Stimulated activated CD8-positive, alpha-beta memory T cell treated with anti-CD3 and anti-CD28 coated beads, Interleukin-7, amount 100 ng/mL, for 4 hours (primary cell): ENCODE results near the gene CHD9NB.
"Not testable (repeated sequence)": the region's sequence is repeated elsewhere in the genome, so short reads cannot be mapped to it uniquely, and the experiment has no call there.

Experiments
- DNase-seq, 2 donors: peaks; one replicate each; pipeline ENCODE4 v3.0.0-alpha.2; 2020; ENCODE audit warnings: low read depth in 2 of 2

CHD9NB gene

GRCh38 chr16:53084141-53084541 is 31.4 kb upstream of the CHD9NB start:
- no peak for DNase-seq

GRCh38 chr16:53083119-53083518 is 30.4 kb upstream of the CHD9NB start:
- DNase-seq = no peak

- no peak for DNase-seq
Observed at GRCh38 chr16:53082509-53082908, 29.8 kb upstream of the CHD9NB start.

GRCh38 chr16:53081686-53082407 is 29.1 kb upstream of the CHD9NB start:
- DNase-seq = no peak

GRCh38 chr16:53081032-53081424 is 28.3 kb upstream of the CHD9NB start:
- DNase-seq = no peak

- no peak for DNase-seq
Observed at GRCh38 chr16:53080345-53081031, 27.8 kb upstream of the CHD9NB start.

- no peak for DNase-seq
Observed at GRCh38 chr16:53078765-53079485, 26.2 kb upstream of the CHD9NB start.

GRCh38 chr16:53078247-53078646 is 25.6 kb upstream of the CHD9NB start:
- no peak for DNase-seq

GRCh38 chr16:53075461-53075860 is 22.8 kb upstream of the CHD9NB start:
- DNase-seq = not testable (repeated sequence)

- DNase-seq = not testable (repeated sequence)
Observed at GRCh38 chr16:53074296-53074695, 21.6 kb upstream of the CHD9NB start.

GRCh38 chr16:53073022-53073421 is 20.3 kb upstream of the CHD9NB start:
- DNase-seq = no peak

- no peak for DNase-seq
Observed at GRCh38 chr16:53071748-53072301, 19.1 kb upstream of the CHD9NB start.

- no peak for DNase-seq
Observed at GRCh38 chr16:53069772-53070171, 17.1 kb upstream of the CHD9NB start.

GRCh38 chr16:53068423-53068833 is 15.7 kb upstream of the CHD9NB start:
- DNase-seq = no peak

- DNase-seq = no peak
Observed at GRCh38 chr16:53067675-53068074, 15.0 kb upstream of the CHD9NB start.

GRCh38 chr16:53065461-53066061 is 12.9 kb upstream of the CHD9NB start:
- DNase-seq = no peak

GRCh38 chr16:53064081-53064578 is 11.4 kb upstream of the CHD9NB start:
- DNase-seq = no peak

- DNase-seq = no peak
Observed at GRCh38 chr16:53061701-53062159, 9.0 kb upstream of the CHD9NB start.

- no peak for DNase-seq
Observed at GRCh38 chr16:53061256-53061655, 8.6 kb upstream of the CHD9NB start.

GRCh38 chr16:53059672-53060071 is 7.0 kb upstream of the CHD9NB start:
- no peak for DNase-seq

GRCh38 chr16:53058882-53059281 is 6.2 kb upstream of the CHD9NB start:
- DNase-seq = no peak

- DNase-seq = no peak
Observed at GRCh38 chr16:53058441-53058840, 5.7 kb upstream of the CHD9NB start.
